Lung (tissue), 12 donors: ENCODE measurements around the gene FHL1. TPM values are rescaled to one million over a fixed set of nuclear protein-coding genes. Genes with fewer than 3 reads are reported as not detected.

Experiments
- ATAC-seq: fragments of 200-7000 bp; cut with Tn5 transposase; one replicate; pipeline ENCODE4 v1.9.1; 2020; ENCODE audit warnings: moderate number of reproducible peaks; ENCODE audit not compliant: insufficient read depth, low FRiP score
- DNase-seq, 3 donors: peaks; one replicate each; pipeline ENCODE4 v3.0.0-alpha.2; 2013 to 2017
- H3K27ac ChIP-seq, 2 donors: one replicate each; pipeline ENCODE4 v1.5.1; 2013; ENCODE audit warnings: mild to moderate bottlenecking in 2 of 2, moderate library complexity in 2 of 2, control low read depth in 1 of 2, inconsistent platforms in 1 of 2, low read depth in 1 of 2, low read length in 1 of 2
- H3K27me3 ChIP-seq, 3 donors: one replicate each; pipeline ENCODE4 v1.5.1; 2013; ENCODE audit warnings: low read length in 2 of 3; ENCODE audit not compliant: control insufficient read depth in 3 of 3, insufficient read depth in 3 of 3
- H3K36me3 ChIP-seq, 4 donors: one replicate each; pipeline ENCODE4 v1.5.1; 2013; ENCODE audit warnings: low read length in 4 of 4, mild to moderate bottlenecking in 1 of 4, moderate library complexity in 1 of 4; ENCODE audit not compliant: control insufficient read depth in 4 of 4, insufficient read depth in 4 of 4
- H3K4me1 ChIP-seq, 5 donors: one replicate each; pipeline ENCODE4 v1.5.1; 2013; ENCODE audit warnings: low read length in 5 of 5, mild to moderate bottlenecking in 2 of 5, moderate library complexity in 1 of 5; ENCODE audit not compliant: control insufficient read depth in 5 of 5, insufficient read depth in 5 of 5
- H3K4me3 ChIP-seq: one replicate; pipeline ENCODE4 v1.5.1; 2013; ENCODE audit warnings: mild to moderate bottlenecking, control low read depth, moderate library complexity
- H3K9ac ChIP-seq, 2 donors: one replicate each; pipeline ENCODE4 v1.5.1; 2013; ENCODE audit warnings: low read length in 2 of 2, control low read depth in 1 of 2; ENCODE audit not compliant: insufficient read depth in 1 of 2
- H3K9me3 ChIP-seq, 4 donors: one replicate each; pipeline ENCODE4 v1.5.1; 2013; ENCODE audit warnings: low read length in 3 of 4, mild to moderate bottlenecking in 1 of 4, moderate library complexity in 1 of 4; ENCODE audit not compliant: control insufficient read depth in 4 of 4, insufficient read depth in 3 of 4
- WGBS, 2 donors: extraction: QIAGEN DNeasy Blood & Tissue Kit; methylation state at CpG; one replicate each; pipeline ENCODE4 v1.1.7; 2013; 5-methylcytosine and 5-hydroxymethylcytosine counted together
- polyA plus RNA-seq, 2 donors: library from polyadenylated mRNA; stranded (reverse); fragments of 200-250 nt; gene quantifications; one replicate each; pipeline ENCODE4 v1.2.1, GENCODE V29; 2013
- total RNA-seq, 2 donors: library from RNA; depleted of rRNA in 1 of 2; stranded (reverse); fragments of >200 nt in 1 of 2; gene quantifications; one replicate each; pipeline ENCODE4 v1.2.1, GENCODE V29; 2014 to 2021
- TF ChIP-seq, protein P1 (sequence below): IDR thresholded peaks from 2 replicates; pipeline ENCODE4 v1.5.1; 2012; ENCODE audit warnings: mild to moderate bottlenecking; ENCODE audit errors: control extremely low read depth, extremely low read depth
- donor health status: control.
- donor health status: control.
- donor health status: Bipolar disorder and iron deficiency.
- donor health status: healthy.
- donor health status: DM: yes; HTN: yes; CAD: no.

The FHL1 gene
- total and polyA plus RNA-seq, 4 donors = 49.6 to 313 (median 150) TPM

DNA sequence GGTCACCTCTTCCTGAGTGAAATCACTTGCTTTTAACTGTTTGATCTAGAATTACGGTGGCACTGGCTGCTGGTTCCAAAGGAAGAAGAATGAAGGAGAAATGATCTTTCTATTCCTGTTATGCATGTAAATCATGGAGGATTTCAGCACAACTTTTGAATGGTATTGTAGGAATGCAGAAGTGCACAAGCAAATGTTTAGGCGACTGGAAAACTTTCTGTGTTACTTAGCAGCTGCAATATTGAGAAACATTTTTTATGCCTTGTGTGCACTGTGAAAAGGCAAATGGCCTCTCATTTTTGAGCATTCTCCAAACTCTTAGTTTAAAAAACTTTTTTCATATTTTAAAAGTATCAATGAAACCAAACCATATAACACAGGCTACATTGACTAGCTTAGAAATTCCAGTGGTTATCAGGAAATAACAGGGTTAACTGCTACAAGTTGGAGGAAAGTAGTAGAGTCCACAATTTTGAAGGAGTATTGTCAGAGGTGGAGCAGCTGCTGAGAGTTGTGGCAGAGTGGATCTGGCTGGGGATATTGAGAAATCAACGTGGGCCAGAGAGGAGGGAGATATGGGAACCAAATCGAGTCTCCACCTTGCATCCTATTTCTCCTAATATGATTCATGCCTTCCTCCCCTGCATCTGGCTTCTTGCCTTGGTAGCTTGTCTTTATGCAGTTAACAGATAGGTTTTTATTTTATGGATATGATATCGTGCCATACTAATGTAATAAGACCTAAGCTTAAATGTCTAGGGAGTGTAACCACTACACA, 32.0 kb upstream of the FHL1 start:
- H3K4me3 ChIP-seq = no peak overlapping the region
- H3K4me1 ChIP-seq = peaks cover 0 to 13% (median 4%) of the 10 kb centered on the region in 5 donors
- peaks cover 0 to under 1% (median 0%) of the 10 kb centered on the region in 3 donors for H3K27me3 ChIP-seq
- peaks cover 0 to 7% (median 0%) of the 10 kb centered on the region in 4 donors for H3K9me3 ChIP-seq
- H3K9ac ChIP-seq = peak overlapping the region in 1 of 2 donors; percentile 57
- TF ChIP-seq, protein P1, sequence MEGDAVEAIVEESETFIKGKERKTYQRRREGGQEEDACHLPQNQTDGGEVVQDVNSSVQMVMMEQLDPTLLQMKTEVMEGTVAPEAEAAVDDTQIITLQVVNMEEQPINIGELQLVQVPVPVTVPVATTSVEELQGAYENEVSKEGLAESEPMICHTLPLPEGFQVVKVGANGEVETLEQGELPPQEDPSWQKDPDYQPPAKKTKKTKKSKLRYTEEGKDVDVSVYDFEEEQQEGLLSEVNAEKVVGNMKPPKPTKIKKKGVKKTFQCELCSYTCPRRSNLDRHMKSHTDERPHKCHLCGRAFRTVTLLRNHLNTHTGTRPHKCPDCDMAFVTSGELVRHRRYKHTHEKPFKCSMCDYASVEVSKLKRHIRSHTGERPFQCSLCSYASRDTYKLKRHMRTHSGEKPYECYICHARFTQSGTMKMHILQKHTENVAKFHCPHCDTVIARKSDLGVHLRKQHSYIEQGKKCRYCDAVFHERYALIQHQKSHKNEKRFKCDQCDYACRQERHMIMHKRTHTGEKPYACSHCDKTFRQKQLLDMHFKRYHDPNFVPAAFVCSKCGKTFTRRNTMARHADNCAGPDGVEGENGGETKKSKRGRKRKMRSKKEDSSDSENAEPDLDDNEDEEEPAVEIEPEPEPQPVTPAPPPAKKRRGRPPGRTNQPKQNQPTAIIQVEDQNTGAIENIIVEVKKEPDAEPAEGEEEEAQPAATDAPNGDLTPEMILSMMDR = no peak
- peak overlapping the region in 1 of 2 donors; percentile 76 for H3K27ac ChIP-seq
- peak; percentile 49 to 75 (median 71) for DNase-seq
- 25 to 45% methylated on average over 5 of the region's 5 CpGs for WGBS, 2 donors
- no peaks in the 10 kb centered on the region for H3K36me3 ChIP-seq
- no peak for ATAC-seq

DNA sequence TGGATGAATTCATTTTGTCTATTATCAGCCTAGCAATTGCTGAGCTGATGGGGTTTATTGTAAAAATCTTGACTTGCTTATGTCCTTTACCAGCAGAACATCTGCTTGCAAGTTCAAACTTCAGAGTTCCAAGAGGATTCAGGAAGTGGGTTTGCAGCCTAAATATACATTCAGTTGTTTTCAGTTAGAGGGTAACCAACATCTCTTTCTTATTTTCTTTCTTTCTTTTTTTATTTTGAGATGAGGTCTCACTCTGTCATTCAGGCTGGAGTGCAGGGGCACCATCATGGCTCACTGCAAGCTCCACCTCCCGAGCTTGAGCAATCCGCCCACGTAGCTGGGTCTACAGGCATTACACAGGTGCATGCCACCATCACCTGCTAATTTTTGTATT, 31.4 kb upstream of the FHL1 start:
- peaks cover 0 to 13% (median 4%) of the 10 kb centered on the region in 5 donors for H3K4me1 ChIP-seq
- 56 to 75% methylated on average over 3 of the region's 3 CpGs for WGBS, 2 donors
- TF ChIP-seq, protein P1 = no peak
- no peak overlapping the region for H3K9ac ChIP-seq
- no peak for ATAC-seq
- no peak overlapping the region for H3K27ac ChIP-seq
- peaks cover 0 to 3% (median 0%) of the 10 kb centered on the region in 3 donors for H3K27me3 ChIP-seq
- DNase-seq = no peak
- H3K4me3 ChIP-seq = no peak overlapping the region
- H3K9me3 ChIP-seq = peaks cover 0 to 7% (median 0%) of the 10 kb centered on the region in 4 donors
- H3K36me3 ChIP-seq = no peaks in the 10 kb centered on the region

DNA sequence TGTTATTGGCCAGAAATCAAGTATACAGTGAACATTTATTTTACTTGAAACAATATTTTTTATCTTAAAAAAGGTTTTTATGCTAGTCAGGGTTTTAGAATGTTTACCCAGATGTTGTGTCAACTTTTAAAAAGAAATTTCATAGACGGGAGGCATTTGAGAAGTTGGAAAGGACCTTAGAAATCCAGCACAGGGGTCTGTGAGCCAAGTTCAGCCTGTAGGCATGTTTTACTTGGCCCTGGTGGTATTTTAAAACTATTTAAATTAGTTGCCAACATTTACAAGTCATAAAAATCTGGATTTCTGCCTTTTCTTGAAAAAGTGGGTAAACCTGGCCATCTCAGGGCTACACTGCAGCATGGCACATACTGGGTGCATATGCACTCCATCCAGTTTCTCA, 25.5 kb upstream of the FHL1 start:
- no peak overlapping the region for H3K27ac ChIP-seq
- H3K4me1 ChIP-seq = peaks cover 0 to 4% (median 0%) of the 10 kb centered on the region in 5 donors
- peaks cover 0 to 10% (median 0%) of the 10 kb centered on the region in 4 donors for H3K9me3 ChIP-seq
- TF ChIP-seq, protein P1 = no peak
- peak in 1 of 3 donors; percentile 45 for DNase-seq
- H3K36me3 ChIP-seq = no peaks in the 10 kb centered on the region
- H3K4me3 ChIP-seq = no peak overlapping the region
- H3K27me3 ChIP-seq = peaks cover 0 to 5% (median 3%) of the 10 kb centered on the region in 3 donors
- 47 to 70% methylated on average over 1 of the region's 1 CpG for WGBS, 2 donors
- no peak overlapping the region for H3K9ac ChIP-seq
- ATAC-seq = no peak
